Left forelimb (tissue), 1 donor: ENCODE data around the gene MAP4K3.
"Not testable (repeated sequence)": the region's sequence is repeated elsewhere in the genome, so short reads cannot be mapped to it uniquely, and the experiment has no call there.

Experiments
- DNase-seq: peaks from one replicate; pipeline ENCODE4 v3.0.0-alpha.2; 2018; ENCODE audit warnings: low spot score

MAP4K3 gene

GRCh38 chr2:39370101-39370500 lies 67.0 kb downstream of the MAP4K3 start:
- no peak for DNase-seq

GRCh38 chr2:39368846-39369245 lies 68.2 kb downstream of the MAP4K3 start:
- DNase-seq: no peak

DNA sequence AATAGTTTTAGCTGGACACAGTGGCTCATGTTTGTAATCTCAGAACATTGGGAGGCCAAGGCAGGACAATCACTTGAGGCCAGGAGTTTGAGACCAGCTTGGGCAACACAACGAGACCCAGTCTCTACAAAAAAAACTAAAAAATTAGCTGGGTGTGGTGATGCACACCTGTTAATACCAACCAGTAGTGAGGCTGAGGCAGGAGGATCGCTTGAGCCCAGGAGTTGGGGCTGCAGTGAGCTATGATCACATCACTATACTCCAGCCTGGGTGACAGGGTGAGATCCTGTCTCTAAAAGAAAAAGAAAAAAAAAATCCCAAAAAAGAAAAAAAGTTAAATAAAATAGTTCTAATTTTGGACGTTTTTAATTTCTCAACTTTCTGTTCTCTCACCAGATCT lies 68.7 kb downstream of the MAP4K3 start:
- DNase-seq: no peak

DNA sequence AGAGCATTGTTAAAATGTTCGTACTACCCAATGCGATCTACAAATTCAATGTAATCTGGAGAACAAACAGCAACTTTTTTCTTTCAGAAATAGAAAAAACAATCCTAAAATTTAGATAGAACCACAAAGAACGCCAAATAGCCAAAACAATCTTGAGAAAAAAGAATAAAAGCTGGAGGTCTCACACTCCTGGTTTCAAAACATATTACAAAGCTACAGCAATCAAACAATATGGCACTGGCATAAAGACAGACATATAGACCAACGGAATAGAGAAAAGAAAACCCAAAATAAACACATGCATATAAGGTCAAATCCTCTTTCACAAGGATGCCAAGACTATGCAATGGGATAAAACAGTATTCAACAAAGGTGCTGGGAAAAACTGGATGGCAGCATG lies 74.5 kb downstream of the MAP4K3 start:
- DNase-seq: no peak

GRCh38 chr2:39361511-39361910 lies 75.6 kb downstream of the MAP4K3 start:
- DNase-seq: no peak

DNA sequence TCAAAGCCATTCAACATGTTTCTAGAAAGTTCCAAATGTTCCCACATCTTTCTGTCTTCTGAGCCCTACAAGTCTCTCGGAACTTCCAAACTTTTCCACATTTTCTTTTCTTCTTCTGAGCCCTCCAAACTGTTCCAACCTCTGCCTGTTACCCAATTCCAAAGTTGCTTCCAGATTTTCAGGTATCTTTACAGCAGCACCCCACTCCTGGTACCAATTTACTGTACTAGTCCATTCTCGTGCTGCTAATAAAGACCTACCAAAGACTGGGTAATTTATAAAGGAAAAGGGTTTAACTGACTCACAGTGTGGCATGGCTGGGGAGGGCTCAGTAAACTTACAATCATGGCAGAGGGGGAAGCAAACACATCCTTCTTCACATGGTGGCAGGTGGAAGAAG lies 76.7 kb downstream of the MAP4K3 start:
- not testable (repeated sequence) for DNase-seq

GRCh38 chr2:39359453-39360038 lies 77.5 kb downstream of the MAP4K3 start:
- no peak for DNase-seq

GRCh38 chr2:39356922-39357639 lies 80.0 kb downstream of the MAP4K3 start:
- no peak for DNase-seq

GRCh38 chr2:39350658-39351057 lies 86.4 kb downstream of the MAP4K3 start:
- no peak for DNase-seq

DNA sequence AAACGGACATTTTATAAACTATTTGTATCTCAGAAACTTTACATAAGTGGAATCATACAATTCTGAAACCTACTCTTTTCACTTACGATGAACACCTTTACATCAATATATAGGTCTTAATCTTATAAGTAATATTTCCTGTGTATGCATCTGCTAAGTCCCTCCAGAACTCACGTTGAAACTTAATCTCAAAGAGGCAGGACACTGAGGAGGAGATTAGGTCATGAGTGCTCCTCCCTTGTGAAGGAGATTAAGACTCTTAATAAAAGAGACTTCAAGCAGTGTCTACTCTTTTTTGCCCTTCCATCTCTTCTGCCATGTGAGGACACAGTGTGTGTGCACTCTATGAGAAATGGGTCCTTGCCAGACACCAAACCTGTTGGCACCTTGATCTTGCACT lies 98.6 kb downstream of the MAP4K3 start:
- no peak for DNase-seq

GRCh38 chr2:39335930-39336329 lies 101.2 kb downstream of the MAP4K3 start:
- DNase-seq: no peak

DNA sequence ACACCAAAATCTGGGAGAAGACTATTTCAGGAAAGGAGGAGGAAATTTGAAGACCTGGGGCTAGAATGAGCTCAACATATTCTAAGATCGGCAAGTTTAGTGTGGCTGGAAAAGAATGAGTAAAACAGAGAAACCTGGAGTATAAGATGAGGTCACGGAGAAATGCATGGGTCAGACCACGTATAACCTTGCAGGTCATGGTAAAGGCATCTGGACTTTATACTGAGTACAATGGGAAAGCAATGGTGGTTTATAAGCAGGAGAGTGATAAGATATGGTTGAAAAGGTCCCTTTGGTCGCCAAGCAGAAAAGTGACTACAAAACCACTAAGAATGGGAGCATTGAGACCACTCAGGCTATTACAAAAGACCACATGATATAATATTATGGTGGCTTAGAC lies 102.1 kb downstream of the MAP4K3 start:
- DNase-seq: no peak

GRCh38 chr2:39334529-39334928 lies 102.6 kb downstream of the MAP4K3 start:
- DNase-seq: no peak

DNA sequence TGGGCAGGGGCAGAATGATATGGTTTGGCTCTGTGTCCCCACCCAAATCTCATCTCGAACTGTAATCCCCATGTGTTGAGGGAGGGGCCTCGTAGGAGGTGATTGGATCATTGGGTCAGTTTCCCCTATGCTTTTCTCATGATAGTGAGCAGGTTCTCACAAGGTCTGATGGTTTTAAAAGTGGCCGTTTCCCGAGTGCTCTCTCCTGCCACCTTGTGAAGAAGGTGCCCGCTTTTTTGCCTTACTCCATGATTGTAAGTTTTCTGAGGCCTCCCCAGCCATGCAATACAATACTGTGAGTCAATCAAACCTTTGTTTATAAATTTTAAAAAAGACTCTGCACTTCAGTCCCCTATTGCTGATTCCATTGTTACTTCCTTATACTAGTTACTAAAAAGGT lies 110.4 kb downstream of the MAP4K3 start:
- no peak for DNase-seq

- no peak for DNase-seq
These were observed 111.1 kb downstream of the MAP4K3 start for GRCh38 chr2:39325966-39326365.

DNA sequence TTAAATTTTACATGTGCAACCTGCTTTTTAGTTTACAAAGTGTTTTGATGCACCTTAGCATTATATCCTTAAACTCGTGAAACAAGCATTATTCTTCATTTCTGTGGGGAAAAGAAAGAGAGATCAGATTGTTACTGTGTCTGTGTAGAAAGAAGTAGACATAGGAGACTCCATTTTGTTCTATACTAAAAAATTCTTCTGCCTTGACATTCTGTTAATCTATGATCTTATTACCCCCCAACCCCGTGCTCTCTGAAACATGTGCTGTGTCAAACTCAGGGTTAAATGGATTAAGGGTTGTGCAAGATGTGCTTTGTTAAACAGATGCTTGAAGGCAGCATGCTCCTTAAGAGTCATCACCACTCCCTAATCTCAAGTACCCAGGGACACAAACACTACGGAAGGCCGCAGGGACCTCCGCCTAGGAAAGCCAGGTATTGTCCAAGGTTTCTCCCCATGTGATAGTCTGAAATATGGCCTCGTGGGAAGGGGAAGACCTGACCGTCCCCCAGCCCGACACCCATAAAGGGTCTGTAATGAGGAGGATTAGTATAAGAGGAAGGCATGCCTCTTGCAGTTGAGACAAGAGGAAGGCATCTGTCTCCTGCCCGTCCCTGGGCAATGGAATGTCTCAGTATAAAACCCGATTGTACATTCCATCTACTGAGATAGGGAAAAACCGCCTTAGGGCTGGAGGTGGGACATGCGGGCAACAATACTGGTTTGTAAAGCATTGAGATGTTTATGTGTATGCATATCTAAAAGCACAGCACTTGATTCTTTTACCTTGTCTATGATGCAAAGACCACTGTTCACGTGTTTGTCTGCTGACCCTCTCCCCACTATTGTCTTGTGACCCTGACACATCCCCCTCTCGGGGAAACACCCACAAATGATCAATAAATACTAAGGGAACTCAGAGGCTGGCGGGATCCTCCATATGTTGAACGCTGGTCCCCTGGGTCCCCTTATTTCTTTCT lies 115.7 kb downstream of the MAP4K3 start:
- DNase-seq: not testable (repeated sequence)

DNA sequence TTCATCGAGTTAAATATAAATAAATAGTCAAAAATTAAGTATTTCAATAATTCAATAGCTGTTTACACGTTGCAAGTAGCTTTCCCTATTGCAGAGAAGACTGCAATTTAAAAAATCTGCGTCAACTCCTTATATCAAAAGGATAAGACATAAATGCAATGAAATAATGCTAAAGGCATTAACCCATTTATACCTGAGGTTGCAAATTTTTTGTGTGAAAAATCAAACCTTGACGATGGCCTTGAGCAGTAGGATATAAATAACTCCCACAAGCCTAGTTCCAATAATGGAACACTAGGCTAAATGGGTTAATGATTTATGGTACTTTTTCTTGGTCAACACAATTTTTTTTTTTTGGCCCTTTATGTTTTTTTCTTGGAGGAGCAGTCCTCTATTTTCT lies 116.9 kb downstream of the MAP4K3 start:
- no peak for DNase-seq

GRCh38 chr2:39313575-39313974 lies 123.5 kb downstream of the MAP4K3 start:
- no peak for DNase-seq

- no peak for DNase-seq
These were observed 125.6 kb downstream of the MAP4K3 start for GRCh38 chr2:39311469-39311868.

DNA sequence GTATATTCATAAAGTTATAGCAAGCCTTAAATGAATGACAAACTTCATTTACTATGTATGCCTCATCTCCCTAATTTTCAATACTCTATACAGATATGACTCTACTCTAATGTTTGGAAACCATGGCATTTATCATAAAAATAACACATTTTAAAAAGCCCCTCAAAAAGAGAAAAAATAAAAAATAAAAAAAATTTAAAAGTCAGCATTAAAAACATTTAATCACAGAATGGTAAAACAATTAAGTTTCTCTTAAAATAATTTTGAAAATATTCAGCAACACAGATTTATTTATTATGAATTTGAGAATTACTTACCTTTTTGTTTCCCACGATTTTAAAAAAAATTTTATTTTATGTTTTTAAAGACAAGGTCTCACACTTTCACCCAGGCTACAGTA lies 128.3 kb downstream of the MAP4K3 start:
- no peak for DNase-seq

DNA sequence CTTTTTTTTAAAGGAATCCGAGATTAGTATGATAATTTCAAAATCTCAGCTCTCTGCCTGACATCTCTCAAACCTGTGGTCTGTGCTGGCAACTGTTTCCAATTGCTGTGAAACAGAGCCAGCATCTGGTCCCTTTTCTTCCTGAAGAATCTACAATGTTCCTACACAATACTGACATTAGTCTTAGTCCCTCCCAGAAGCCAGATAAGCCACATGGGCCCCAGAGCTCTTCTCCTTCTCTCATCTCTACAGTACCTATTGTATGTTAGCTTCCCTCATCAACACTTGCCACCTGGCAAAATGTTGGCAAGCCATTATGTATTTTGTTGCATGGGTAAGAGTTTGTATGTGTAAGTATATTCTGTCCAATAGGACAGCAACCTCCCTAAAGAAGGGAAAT lies 130.5 kb downstream of the MAP4K3 start:
- no peak for DNase-seq

DNA sequence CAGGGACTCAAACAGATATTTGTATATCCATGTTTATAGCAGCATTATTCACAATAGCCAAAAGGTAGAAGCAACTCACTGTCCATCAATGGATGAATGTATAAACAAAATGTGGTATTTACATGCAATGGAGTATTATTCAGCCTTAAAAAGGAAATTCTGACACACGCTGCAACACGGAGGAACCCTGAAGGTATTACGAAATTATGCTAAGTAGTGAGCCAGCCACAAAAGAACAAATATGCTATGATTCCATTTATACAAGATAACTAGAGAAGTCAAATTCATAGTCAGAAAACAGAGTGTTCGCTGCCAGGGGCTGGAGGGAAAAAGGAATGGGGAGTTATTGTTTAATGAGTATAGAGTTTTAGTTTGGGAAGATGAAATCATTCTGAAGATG lies 132.4 kb downstream of the MAP4K3 start:
- DNase-seq: no peak

DNA sequence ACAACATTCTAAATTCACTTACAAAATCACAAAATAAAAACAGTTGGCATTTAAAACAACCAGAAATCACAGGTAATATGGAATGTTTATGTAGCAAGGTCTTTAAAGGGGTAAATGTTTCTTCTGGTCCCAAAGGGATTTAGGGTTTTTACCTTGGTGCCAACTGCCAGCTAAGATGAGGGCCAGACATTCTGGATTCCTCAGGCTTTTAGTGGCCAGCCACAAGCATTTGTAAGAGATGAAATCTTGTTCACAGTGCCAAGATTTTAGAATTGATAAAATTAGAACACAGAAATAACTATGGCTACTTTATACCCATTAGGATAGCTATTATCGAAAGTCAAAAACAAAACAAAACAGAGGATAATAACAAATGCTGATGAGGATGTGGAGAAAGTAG lies 132.9 kb downstream of the MAP4K3 start:
- no peak for DNase-seq
